Activated CD8-positive, alpha-beta memory T cell treated with anti-CD3 and anti-CD28 coated beads for 4 hours (primary cell): ENCODE results near the gene SMARCC1.

Experiments
- DNase-seq, 2 donors: peaks; one replicate each; pipeline ENCODE4 v3.0.0-alpha.2; 2020; ENCODE audit warnings: low read depth in 2 of 2

SMARCC1 gene

GRCh38 chr3:47588053-47588452 is 193.6 kb downstream of the SMARCC1 start:
- no peak for DNase-seq

DNA sequence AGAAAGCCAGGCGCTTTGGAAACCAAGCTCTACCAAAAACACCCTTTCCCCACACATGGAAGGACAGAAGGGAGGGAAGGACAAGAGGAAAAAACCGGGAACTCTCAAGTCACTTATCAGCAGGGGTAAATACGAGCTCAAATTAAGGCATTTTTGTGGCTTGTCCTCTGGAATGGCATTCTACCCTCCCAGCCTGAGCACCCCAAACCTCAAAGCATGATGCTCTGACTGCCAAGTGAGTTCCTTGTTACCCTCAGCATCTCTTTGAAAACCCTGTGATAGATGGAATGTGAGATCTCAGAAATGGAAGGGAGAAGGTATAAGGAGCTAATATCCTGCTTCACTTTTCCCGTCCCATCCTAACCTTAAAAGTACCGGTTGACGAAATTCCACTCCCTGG is 194.9 kb downstream of the SMARCC1 start:
- DNase-seq, result no peak

DNA sequence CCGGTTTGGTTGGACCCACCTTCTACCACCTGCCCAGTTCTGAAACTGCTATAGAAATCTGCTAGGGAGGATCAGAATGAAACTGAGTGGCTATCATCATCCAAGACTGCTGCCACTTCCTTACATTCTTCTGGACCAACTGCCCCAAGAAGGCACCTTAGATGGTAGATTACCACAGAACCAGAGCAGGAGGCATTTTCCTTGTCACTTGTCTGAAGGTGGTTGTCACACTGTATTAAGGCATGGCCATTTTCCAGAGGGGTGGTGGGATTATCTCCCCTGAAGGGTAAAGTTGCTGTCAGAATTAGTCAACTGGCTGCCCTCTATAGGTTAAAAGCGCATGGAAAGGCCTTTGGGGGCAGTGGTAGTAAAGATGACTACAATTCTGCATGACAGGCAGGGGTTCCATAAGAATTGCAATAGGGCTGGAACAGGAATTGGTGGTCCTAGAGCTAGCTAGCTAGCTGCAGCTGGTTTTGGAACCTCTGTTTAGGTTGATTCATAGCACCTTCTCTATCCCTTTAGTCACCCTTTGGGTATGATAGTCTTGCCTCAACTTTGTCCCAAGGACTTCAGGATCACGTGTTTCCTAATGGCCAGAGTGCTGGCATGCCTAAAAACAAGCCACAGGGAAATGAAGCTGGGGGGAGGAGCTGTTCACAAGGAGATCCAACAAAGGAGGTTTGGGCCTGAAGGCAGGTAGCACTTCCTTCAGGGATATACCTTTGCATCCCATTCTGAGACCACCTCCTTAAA is 198.2 kb downstream of the SMARCC1 start:
- DNase-seq, result no peak

GRCh38 chr3:47581835-47582234 is 199.9 kb downstream of the SMARCC1 start:
- DNase-seq, result no peak

DNA sequence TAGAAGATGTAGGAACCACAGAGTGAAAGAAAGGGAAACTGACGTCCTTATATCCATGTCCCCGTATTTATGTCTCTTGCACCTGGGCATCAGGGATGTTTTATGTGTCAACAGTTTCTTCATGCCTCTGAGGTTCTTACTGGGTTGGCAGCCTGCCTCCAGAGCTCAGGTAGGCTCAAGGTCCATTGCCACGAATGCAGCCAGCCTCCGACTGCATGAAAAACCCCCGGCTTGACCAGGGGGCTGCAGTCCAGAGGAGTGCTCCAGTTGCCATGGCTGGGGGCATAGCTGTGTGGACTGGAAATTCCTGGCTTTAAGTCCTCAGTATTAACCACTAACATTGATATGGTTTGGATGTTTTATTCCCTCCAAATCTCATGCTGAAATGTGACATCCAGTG is 200.3 kb downstream of the SMARCC1 start:
- no peak for DNase-seq

GRCh38 chr3:47580481-47580880 is 201.2 kb downstream of the SMARCC1 start:
- no peak for DNase-seq

GRCh38 chr3:47579875-47580274 is 201.8 kb downstream of the SMARCC1 start:
- no peak for DNase-seq

DNA sequence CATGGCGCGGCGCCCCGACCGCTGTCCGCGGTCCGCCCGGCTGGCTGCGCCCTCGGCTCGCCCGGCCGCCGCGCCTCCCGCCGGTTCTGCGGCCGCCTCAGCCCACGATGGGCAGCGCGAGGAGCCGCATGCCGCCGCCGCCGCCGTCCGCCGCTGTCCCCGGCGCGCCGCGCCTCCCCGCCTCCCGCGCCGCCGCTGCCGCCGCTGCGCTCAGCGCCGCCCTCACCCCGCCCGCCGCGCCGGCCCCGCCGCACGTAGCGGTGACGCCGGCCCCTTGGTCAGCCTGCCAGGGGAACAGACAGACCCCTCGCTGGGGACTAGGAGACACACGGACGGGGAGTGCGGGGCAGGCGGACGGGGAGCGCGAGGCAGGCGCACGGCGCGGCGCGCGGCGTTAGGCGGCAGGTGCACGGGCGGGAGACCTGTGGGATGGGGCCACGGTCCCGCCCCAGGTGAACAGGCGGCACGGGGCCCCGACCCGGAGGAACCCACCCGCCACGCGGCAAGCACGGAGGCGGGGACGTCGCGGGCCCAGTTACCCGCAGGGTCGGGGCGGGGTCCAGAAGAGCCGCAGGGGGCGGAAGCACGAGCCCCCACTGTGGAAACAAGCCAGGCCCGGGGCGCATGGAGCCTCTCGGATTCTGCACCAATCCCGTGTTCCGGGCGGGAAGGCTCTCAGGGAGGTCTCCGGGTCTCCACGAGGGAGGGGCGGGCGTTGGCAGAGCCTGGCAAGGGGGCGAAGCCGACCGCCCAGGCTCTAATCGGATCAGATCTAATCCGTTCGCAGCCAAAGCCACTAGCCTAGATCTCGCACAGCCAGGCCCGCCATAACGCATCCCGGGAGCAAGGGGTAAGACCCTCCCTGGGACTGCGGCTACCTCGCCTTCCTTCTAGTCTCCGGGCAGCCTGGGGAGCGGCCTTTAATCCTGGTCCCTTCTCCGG is 202.7 kb downstream of the SMARCC1 start, which contains the start of gene CSPG5:
CSPG5 (minus strand) TSS at position 175 of the 942 bp plus-strand sequence; CDS start at position 3, 172 bp downstream.
- no peak for DNase-seq

DNA sequence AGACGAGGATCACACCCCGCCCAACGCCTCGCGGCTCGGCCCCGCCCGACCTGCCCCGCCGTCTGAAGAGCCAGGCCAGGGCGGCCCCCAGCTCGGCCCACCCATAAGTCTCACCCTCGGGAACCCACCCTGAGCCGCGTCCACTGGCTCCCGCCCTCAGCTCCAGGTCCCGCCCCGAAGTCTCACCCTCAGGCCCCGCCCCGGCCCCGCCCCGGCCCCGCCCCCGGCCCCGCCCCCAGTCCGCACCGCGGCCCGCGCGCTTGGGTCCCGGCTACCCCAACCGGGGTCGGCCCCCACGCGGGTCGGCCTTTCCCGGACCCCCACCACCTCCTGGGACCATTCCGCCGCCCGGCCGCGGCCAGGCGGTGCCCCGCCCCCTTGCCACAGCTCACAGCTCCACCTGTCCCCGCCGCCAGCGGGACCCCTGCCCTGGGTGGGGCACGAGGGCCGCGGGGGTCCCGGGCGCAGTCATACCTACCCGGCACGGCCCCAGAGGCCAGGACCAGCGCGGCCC is 203.5 kb downstream of the SMARCC1 start:
- DNase-seq, result peak; percentile 5 to 9

DNA sequence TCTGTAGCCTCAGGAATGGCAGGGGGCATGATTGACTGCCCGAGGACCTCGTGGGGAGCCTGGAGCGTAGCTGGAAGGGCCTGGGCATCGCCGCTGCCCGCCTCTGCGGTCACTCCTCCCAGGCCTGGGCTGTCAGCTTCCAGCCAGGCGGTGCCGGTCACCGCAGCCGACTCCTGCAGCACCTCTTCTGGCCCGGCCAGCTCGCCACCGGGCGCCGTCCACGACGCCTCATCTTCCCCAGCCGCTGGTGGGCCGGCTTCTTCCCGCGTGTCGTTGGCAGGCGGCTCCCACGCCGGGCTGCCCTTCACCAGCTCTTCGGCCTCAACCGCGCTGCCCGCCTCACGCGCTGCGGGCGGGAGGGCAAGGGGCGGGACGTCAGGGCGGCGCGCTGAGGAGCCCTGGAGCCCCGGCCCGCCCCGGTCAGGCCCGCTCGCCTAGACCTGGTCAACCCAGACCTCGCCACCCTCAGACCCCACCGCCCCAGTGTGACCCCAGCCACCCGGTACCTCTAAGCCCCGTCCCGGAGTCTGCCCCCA is 204.0 kb downstream of the SMARCC1 start:
- no peak for DNase-seq

DNA sequence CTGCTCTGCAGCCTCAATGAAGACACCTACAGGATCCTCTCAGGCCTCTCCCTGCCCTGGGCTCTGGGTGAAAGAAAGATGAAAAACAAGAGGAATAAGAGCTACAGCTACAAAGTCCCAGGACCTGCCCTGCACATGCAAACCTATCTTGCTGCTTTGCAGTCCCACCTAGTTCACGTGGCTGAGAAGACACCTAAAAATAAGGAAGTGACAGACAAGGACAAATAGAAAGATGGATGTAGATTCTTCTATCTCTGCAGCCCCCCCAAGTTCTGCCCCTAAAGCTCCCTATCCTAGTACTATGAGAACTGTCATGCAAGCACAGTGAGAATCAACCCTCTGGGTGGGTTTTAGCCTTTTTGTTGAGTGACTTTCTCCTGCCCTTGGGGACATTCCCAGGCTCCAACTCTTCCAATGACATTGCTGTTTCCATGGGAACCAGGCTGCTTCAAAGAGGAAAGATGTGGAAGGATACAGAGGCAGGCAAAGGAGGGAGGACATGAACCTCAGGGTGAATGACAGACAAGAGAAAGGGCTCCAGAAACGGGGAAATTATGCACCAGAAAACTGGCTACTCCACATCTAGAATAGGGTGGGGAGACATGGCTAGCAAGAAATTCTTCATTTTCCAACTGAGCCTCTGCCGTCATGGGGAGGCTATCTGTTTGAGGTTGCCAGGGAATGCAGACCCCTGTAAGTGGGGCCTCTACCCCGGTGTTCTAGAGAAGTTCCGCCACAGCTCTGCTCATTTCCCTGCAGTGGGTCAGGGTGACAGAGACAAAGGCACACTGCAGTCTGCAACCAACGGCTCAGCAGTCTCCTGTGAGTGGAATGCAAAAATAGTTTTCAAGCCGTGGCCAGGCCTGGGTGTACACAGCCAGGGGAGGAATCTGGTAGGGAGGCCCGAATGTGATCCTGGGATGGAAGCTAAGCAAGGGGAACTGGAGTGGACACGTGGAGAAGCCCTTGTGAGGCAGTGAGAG is 208.2 kb downstream of the SMARCC1 start:
- no peak for DNase-seq

DNA sequence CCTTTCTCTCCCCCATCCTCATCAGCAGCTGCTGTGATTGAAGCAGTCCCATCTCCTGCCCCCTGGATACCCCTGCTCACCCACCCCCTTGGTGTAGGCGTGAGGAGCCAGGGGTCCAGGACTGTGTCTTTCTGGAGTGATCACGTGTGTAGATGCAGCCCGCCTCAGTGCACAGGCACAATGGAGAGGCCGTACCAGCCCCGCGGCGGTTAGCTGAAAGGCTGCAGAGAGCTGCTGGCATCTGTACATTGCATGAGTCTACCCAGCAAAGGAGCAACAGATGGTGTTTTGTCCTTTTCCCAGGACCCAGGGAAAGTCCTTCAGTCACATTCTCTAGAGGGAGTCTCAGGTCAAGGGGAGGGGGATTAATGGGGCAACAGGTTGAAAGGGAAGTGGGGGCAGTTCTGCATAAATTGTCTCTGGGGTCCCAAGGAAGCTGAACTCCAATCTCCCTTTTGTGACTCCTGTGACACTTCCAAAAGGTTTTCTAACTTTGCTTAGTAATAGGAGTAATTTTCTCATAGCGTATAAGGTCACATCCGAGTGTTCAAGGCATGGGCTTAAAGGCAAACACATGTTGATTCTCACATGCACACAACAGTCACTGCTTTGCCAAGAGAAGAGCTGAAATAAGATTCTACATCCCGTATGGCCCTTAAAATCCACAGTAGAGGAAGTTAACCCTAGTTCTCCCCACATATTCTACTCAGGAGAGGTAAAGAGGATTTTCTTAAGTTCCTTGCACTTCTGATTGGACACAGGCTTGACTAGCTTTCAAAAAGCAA is 210.1 kb downstream of the SMARCC1 start:
- no peak for DNase-seq

DNA sequence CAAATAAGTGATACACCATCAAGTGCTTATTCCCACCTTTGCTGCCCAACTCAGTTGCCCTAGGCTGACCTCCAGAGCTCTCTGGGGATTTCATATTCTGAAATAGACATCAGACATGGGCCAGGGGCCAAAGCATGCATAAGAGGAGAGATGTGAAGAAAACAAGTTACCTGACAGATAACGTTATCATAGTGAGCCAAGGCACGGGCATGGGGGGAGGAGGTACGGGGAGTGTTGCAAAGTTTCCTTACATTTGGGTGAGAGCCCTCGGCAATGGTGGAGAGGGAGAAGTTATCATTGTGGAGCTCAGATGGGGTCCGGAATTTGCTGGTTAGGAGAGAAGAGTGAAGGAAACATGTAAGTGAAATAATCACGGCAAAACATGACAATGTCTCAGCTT is 212.8 kb downstream of the SMARCC1 start:
- no peak for DNase-seq

- DNase-seq, result no peak
Observed at GRCh38 chr3:47567149-47567548, 214.5 kb downstream of the SMARCC1 start.

DNA sequence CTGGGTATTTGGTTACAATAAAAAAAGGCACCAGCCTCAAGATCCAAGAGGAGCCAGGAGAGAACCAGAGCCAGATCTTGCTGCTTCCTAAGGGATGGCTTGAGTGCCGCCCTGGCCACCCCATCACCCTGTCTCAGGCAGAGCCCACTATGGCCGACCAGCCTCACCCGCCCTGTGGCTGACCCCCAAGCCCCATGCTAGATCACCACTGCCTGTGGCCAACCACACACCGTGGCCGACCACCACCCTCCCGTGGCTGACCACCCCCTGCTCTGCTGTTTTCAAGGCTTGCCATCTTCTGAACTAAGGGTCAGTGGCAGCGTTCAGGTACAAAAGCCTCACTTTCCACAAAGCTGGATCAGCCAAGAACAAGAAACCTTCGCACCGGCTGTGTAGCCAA is 215.0 kb downstream of the SMARCC1 start:
- no peak for DNase-seq

- DNase-seq, result no peak
Observed at GRCh38 chr3:47565734-47566550, 215.8 kb downstream of the SMARCC1 start.

DNA sequence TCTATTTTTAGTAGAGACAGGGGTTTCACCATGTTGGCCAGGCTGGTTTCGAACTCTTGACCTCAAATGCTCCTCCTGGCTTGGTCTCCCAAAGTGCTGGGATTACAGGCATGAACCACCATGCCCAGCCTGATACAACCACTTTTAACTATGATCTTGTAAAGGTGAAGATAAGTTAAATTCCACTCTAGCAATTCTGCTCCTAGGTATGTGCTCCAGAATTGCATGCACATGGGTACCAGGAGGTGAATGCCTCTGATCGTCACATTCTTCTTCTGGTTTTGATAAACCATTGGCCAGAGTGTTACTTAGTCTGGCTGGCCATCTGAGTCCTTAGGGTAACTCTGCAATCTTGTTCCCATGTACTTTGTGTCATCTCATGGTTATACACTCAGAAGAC is 225.3 kb downstream of the SMARCC1 start:
- no peak for DNase-seq

- no peak for DNase-seq
Observed at GRCh38 chr3:47554335-47554734, 227.4 kb downstream of the SMARCC1 start.

- DNase-seq, result no peak
Observed at GRCh38 chr3:47553407-47553806, 228.3 kb downstream of the SMARCC1 start.
